Keratinocyte (primary cell): ENCODE results near the gene ITPKB. TPM values are rescaled to one million over a fixed set of nuclear protein-coding genes. Genes with fewer than 3 reads are reported as not detected.

Experiments
- DNase-seq: peaks from one replicate; pipeline ENCODE4 v3.0.0-alpha.2; 2011; ENCODE audit warnings: low read depth, missing footprints, low spot score
- FAIRE-seq: peaks from 2 replicates; lab custom pipeline; 2011; peaks lifted over from hg19 to GRCh38; lab: Jason Lieb, UNC
- H2AFZ ChIP-seq: 2 replicates; pipeline ENCODE4 v1.6.0; 2012; ENCODE audit warnings: low read length, control low read depth, inconsistent platforms; ENCODE audit not compliant: control insufficient read depth
- H3K27ac ChIP-seq: 2 replicates; pipeline ENCODE4 v1.5.1; 2011; ENCODE audit warnings: low read length; ENCODE audit not compliant: control insufficient read depth, insufficient read depth
- H3K27me3 ChIP-seq: 3 replicates; pipeline ENCODE4 v1.6.0; 2011; ENCODE audit warnings: low read length; ENCODE audit not compliant: control insufficient read depth, insufficient read depth; ENCODE audit errors: extremely low read depth
- H3K36me3 ChIP-seq, 2 experiments: 2 replicates in 1 of 2; 3 replicates in 1 of 2; pipeline ENCODE4 v1.5.1; 2011; ENCODE audit warnings: low read length in 2 of 2, mild to moderate bottlenecking in 1 of 2; ENCODE audit not compliant: control insufficient read depth in 2 of 2, insufficient read depth in 2 of 2; ENCODE audit errors: extremely low read depth in 1 of 2
- H3K4me1 ChIP-seq: 3 replicates; pipeline ENCODE4 v1.5.1; 2011; ENCODE audit warnings: low read length; ENCODE audit not compliant: control insufficient read depth, insufficient read depth; ENCODE audit errors: extremely low read depth
- H3K4me2 ChIP-seq: 3 replicates; pipeline ENCODE4 v1.6.0; 2011; ENCODE audit warnings: low read depth, low read length; ENCODE audit not compliant: control insufficient read depth, insufficient read depth; ENCODE audit errors: extremely low read depth
- H3K4me3 ChIP-seq, 3 experiments: fragments of 200-600 bp in 1 of 3; sonication (generic) in 1 of 3; 2 replicates in 2 of 3; 3 replicates in 1 of 3; pipeline ENCODE4 v1.5.1; 2011 to 2016; ENCODE audit warnings: low read length in 3 of 3, mild to moderate bottlenecking in 3 of 3, control low read depth in 2 of 3, inconsistent platforms in 1 of 3, low read depth in 1 of 3, mixed read lengths in 1 of 3, mixed run types in 1 of 3, moderate library complexity in 1 of 3; ENCODE audit not compliant: control insufficient read depth in 2 of 3, insufficient read depth in 2 of 3; ENCODE audit errors: extremely low read depth in 1 of 3
- H3K79me2 ChIP-seq: 2 replicates; pipeline ENCODE4 v1.6.0; 2012; ENCODE audit warnings: low read length; ENCODE audit not compliant: control insufficient read depth, insufficient read depth
- H3K9ac ChIP-seq: 3 replicates; pipeline ENCODE4 v1.6.0; 2011; ENCODE audit warnings: low read length; ENCODE audit not compliant: control insufficient read depth, insufficient read depth; ENCODE audit errors: extremely low read depth
- H3K9me1 ChIP-seq: 3 replicates; pipeline ENCODE4 v1.6.0; 2011; ENCODE audit warnings: low read length; ENCODE audit not compliant: control insufficient read depth, insufficient read depth; ENCODE audit errors: extremely low read depth
- H3K9me3 ChIP-seq: 2 replicates; pipeline ENCODE4 v1.5.1; 2012; ENCODE audit warnings: low read depth, low read length; ENCODE audit not compliant: control insufficient read depth
- H4K20me1 ChIP-seq: 3 replicates; pipeline ENCODE4 v1.6.0; 2011; ENCODE audit warnings: low read length; ENCODE audit not compliant: control insufficient read depth, insufficient read depth; ENCODE audit errors: extremely low read depth
- CTCF ChIP-seq, 3 experiments: IDR thresholded peaks in 1 of 3; conservative IDR thresholded peaks in 1 of 3; optimal IDR thresholded peaks in 1 of 3; 2 replicates in 2 of 3; 3 replicates in 1 of 3; pipeline versions ENCODE3 to v1.5.1; 2011; ENCODE audit warnings: low read length in 3 of 3, mild to moderate bottlenecking in 3 of 3, moderate library complexity in 2 of 3, control low read depth in 1 of 3, inconsistent platforms in 1 of 3; ENCODE audit not compliant: insufficient read depth in 2 of 3; ENCODE audit errors: extremely low read depth in 1 of 3
- EZH2 ChIP-seq: IDR thresholded peaks from one replicate; pipeline ENCODE4 v1.6.1; 2012; ENCODE audit warnings: inconsistent platforms, mild to moderate bottlenecking, low read length, moderate library complexity
- dilution Hi-C: fragments of 300-500 bp; cut with MboI; formaldehyde crosslinking; loops from one replicate; pipeline ENCODE4 v1.7.0; 2020; ENCODE audit warnings: low sequenced_read_pairs; ENCODE audit not compliant: extremely low pct_ligation_motif_present
- polyA plus RNA-seq, 5 experiments: library from polyadenylated mRNA; depleted of rRNA in 3 of 5; stranded (reverse) in 3 of 5; stranded (forward) in 1 of 5; unstranded in 1 of 5; fragments of >200 nt; gene quantifications; 1 replicate in 1 of 5; 2 replicates in 3 of 5; 3 replicates in 1 of 5; pipeline versions ENCODE4 v1.2.1 to v1.2.3, GENCODE V29; 2011 to 2012; ENCODE audit warnings: missing spikeins in 2 of 5, low read depth in 1 of 5, low replicate concordance in 1 of 5

Gene ITPKB
- polyA plus RNA-seq, 1 donor (not counting 4 experiments of a cell fraction or from before 2014, with no cell fraction given) = 3.2 TPM

GRCh38 chr1:226651732-226652105, 87.4 kb downstream of the ITPKB start:
- no peaks in the 10 kb centered on the region for H3K79me2 ChIP-seq
- no peak for FAIRE-seq
- no peak overlapping the region for H3K27ac ChIP-seq
- DNase-seq = no peak
- no peaks in the 10 kb centered on the region for H3K27me3 ChIP-seq
- no peak overlapping the region for H2AFZ ChIP-seq
- TF ChIP-seq EZH2 (no peak), CTCF (optimal IDR thresholded peaks at IDR 0.05 in 1 of 3, IDR thresholded peaks at IDR 0.05 in 1 of 3, conservative IDR thresholded peaks at IDR 0.05 in 1 of 3; ENCODE audit: extremely low read depth in 1 of 3, insufficient read depth in 2 of 3, low read length in 3 of 3) (no peak)
- no peak overlapping the region for H3K9ac ChIP-seq
- peaks cover 7% of the 10 kb centered on the region for H3K4me1 ChIP-seq
- no peak overlapping the region for H3K4me2 ChIP-seq
- no peak overlapping the region for H3K4me3 ChIP-seq
- no peaks in the 10 kb centered on the region for H4K20me1 ChIP-seq
- dilution Hi-C loops = no loop called here
- peaks cover 0 to 3% of the 10 kb centered on the region in 2 experiments for H3K36me3 ChIP-seq
- H3K9me3 ChIP-seq = no peaks in the 10 kb centered on the region
- H3K9me1 ChIP-seq = peaks cover under 1% of the 10 kb centered on the region

- H3K36me3 ChIP-seq = peaks cover 2 to 3% of the 10 kb centered on the region in 2 experiments
- no peaks in the 10 kb centered on the region for H3K9me3 ChIP-seq
- no peak overlapping the region for H3K27ac ChIP-seq
- peaks cover 2% of the 10 kb centered on the region for H3K4me1 ChIP-seq
- H3K4me2 ChIP-seq = no peak overlapping the region
- no peak for FAIRE-seq
- no peak overlapping the region for H2AFZ ChIP-seq
- H3K79me2 ChIP-seq = no peaks in the 10 kb centered on the region
- H3K9ac ChIP-seq = no peak overlapping the region
- dilution Hi-C loops = no loop called here
- no peak overlapping the region for H3K4me3 ChIP-seq
- H3K9me1 ChIP-seq = no peaks in the 10 kb centered on the region
- TF ChIP-seq CTCF (optimal IDR thresholded peaks at IDR 0.05 in 1 of 3, IDR thresholded peaks at IDR 0.05 in 1 of 3, conservative IDR thresholded peaks at IDR 0.05 in 1 of 3; ENCODE audit: extremely low read depth in 1 of 3, insufficient read depth in 2 of 3, low read length in 3 of 3) = no peak
- no peak for TF ChIP-seq EZH2
- no peaks in the 10 kb centered on the region for H4K20me1 ChIP-seq
- DNase-seq = no peak
- no peaks in the 10 kb centered on the region for H3K27me3 ChIP-seq
Observed at GRCh38 chr1:226651041-226651731, 87.9 kb downstream of the ITPKB start.
